HK-2 (cell line): ENCODE data around the gene CDK14.
A peak's percentile ranks its signal among the peaks of the same experiment; 100 is the strongest.

Experiments
- DNase-seq: peaks from one replicate; pipeline ENCODE4 v3.0.0-alpha.2; 2018; ENCODE audit not compliant: unreplicated experiment

The CDK14 gene

DNA sequence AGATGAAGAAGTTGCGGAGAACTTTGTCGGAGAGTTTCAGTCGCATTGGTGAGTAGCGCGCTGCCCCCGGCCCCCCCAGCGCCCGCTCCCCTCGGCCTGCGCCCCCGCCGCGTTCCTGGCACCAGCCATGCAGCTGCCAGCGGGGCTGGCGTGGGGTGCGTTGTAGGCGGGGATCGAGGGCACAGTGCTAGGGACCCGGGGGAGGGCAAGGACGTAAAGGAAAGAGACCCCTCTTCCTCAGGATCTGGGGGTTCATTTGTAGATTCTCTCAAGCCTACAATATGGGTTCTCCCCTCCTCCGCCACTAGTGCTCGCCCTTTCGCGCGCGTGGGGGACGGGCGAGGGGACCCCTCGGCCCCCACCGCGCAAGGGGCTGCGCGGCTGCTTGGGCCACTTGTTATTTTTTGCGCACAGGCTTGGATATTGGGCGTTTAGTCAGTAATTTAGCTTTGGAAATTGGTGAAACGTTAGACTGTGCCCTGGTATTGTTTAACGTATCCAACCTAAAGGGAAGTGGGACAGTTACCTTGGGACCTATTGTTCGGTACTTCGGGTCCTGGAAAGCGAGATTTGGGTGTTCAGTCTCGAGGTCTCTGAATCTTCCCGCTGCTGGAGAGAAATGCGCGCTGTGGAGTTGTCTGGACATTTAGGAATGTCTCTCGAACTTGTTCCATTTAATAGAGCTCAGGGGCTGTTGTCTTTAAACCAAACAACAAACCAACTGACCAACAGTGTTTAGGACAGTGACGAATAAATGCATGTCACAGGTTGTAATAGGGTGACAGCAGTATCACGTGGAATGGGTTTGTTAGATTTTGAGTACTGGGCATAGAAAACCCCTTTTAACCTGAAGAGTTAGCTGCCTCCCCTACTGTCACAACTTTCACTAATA, 796 bp downstream of the CDK14 start:
- peak; percentile 25 for DNase-seq

DNA sequence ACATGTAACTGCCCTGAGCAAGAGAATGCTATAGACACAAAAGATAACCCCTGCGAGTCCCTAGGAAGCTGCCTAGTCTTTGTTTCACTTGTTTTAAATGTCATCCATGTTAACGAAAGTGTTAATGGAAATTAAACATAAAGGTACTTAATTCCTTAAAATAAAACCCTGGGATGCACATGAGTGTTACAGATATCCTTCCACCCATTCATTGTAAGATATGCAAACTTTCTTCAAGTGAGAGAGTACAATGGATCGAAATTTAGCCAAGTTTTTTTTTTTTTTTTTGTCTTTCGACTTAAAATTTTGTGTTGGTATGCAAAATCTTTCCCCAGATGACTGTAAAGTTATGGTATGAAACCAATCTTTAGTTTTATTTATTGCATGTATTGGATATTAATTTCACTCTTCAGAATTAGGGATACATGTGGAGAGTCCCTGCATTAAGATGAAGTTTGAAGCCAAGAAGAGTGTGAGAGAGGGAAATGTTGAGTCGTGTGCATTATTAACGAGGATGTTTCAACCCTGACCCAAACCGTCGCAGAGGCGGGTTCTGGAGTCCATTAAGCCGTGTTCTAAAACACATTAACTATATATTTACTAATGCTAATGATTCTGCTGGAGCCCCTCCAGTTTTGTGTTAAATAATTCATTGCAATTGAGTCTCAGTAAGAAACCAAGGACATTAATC, 1.6 kb downstream of the CDK14 start:
- no peak for DNase-seq

DNA sequence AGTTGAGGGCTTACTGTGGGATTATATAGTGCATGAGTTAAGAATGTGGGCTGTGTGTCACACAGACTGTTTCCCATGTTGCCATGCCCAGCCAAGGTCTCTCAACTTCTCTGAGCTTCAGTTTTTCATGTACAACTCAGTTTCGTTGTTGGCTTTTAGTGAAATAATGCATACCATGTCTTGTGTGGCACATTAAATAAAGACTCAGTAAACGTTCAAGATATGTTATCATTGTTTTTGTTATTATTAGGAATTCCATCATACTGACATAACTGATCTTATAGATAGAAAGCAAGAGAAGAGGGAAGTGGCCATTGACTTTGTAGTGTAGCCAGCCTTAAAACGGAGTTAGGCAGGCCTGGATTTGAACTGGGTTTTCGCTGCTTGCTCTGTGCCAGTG, 2.9 kb downstream of the CDK14 start:
- no peak for DNase-seq

DNA sequence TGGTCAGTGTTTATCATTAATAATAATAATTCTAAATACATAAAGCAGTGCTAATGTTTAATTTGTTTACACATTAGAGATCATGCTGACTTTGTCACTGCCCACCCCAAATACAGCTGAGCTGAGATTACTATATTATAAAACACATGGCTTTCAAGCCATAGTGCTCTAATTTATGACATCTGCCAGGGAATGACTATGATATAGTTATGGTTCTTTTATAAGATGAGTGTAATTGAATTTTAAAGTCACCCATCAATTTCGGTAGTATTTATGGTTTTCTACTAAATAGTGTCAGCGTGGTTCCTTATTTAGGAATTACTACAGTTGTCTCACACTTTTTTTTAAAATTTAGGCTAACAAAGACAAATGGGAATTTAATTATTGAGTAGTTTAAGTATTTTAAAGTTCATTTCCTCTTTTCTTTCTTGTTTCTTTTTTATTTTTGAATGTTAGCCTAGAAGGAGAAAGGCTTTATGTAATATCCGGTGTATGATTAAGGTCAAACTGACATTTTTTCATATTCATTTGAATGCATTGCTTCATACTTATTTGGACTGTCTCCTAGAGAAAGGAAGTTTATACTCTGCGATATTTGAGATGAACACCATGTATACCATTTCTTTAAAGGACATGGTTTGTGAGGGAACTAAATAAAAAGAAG, 3.9 kb downstream of the CDK14 start:
- DNase-seq = no peak

DNA sequence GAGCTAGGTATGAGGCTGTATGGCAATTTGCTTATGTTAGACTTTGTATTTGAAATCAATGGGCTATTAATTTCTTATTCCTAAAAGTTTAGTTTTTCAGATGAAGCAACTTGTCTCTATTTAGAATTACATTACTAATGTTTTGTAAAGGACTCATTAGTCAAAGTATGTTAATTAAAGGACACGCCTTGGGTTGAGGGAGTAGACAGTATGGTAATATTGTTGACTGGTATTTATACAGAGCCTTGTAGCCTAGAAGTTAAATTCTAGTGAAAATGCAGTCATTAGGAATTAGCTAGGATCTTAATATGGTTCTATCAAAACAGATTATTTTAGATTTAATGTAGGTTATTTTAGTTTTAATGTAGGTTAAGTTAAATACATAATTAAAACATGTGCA, 6.2 kb downstream of the CDK14 start:
- no peak for DNase-seq

DNA sequence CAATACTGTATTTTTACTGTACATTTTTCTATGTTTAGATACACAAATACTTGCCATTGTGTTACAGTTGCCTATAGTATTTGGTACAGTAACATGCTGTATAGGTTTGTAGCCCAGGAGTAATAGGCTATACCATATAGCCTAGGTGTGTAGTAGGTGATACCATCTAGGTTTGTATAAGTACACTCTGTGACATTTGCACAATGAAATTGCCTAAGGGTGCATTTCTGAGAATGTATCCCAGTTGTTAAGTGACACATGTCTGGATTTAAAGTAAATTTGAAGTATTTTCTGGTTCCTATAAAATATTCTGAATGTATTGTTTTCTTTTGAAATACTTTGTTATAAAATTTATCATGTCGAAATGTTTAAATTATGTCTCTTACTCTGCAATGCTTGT, 7.2 kb downstream of the CDK14 start:
- DNase-seq = no peak

DNA sequence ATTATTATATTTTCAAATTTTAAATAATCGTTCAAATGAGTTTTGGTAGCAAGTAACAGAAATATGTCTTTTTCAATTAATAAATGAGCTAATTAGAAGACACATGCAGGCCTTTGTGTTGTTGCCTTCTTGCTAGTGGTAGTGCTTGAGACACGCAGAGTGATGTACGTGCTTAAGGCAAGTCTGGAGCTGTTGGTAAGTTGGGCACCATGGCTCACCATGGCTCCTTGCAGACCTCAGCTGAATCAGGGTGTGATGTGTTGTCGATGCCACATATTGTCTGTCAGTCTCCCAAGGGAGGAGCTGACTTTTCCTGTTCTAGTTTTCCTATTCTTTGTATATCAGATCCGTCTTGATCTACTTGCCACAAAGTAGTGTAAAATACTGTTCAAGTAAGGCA, 8.3 kb downstream of the CDK14 start:
- no peak for DNase-seq

DNA sequence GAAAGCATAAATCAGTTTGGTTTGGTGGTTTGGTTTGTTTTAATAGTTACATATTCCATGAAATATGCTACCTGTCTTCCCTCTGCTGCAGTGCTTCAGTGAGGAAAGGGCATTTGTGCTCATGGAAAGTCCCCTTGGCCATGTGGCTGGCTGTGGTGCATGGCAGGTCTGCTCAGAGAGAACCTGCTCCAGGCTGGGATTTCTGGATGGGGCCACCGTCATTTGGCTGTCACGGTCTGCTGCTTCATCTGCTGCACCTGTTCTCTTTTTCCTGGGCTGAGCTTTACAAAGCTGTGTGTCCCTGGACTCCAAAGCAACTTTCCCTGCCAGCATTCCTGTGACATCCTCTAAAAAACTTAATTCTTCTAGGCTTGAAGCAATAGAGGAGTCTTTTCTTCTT, 8.9 kb downstream of the CDK14 start:
- no peak for DNase-seq

DNA sequence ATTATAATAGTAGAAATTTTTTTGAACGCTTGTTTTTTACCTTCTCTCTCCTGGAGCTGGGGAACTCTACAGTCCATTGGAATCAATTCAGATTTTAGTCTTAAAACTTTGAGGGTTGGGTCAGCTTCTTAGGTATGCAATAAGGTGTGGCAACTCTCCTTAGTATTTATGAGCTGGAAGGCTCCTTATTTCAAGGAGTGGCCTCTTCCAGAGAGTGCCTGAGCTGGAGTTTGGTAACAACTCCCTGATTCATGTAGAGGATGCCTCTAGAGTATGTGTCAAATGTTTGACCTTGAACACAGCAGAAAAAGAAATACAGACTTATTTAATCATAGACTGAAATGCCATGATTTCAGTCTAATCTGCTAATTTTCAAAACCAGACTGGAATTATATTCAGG, 11.1 kb downstream of the CDK14 start:
- no peak for DNase-seq

DNA sequence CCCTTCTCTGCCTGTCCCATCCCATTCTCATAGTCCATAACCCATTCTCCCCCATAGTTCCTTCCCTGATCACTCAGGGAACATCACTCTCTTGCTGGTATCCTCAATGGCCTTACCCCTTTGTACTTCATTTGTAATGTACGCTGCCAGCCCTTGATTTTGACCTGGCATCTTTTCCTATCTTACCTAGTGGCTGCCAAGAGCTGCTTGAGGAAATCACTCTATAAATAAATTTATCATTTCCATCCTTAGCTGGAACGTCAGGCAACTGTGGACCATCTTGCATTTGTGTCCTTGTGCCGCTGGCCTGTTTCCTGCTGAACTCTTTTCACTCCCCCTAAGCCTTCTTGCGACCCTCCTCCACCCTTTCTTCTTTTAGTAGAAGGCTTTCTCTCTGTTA, 14.0 kb downstream of the CDK14 start:
- DNase-seq = no peak

DNA sequence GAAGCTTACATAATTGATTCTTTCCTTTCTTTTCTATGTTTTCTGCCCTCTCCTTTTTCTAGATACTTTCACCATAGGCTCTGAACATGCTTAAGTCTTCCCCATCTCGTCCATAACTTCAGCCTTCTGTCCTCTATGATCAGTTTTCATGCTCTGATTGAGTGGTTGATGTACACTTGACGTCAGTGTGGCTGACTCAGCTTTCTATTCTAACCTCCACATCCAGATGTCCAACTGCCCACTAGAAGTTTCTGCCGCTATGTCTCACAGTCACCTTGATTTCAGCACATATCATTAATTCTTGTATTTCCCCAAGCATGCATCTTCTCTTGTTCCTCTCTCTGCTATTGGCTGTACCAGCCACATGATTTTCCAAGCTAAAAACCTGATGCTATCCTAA, 15.0 kb downstream of the CDK14 start:
- DNase-seq = no peak

DNA sequence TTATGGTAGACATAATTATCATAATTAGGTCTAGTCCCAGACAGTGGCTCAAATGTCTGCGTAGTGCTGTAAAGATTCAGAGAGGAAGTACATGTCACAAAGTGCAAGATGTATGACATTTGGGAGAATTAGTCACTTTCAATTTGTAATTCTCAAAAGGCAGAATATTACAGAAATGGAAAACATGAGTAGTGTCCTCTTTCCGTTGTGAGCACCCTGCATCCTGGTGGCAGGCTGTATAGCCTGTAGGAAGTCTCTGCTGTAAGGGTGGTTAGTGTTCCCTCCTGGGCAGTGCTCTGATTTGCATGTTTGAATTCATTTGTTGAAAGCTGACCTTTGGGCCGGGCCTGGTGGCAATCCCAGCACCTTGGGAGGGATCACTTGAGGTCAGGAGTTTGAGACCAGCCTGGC, 17.0 kb downstream of the CDK14 start:
- DNase-seq = no peak

DNA sequence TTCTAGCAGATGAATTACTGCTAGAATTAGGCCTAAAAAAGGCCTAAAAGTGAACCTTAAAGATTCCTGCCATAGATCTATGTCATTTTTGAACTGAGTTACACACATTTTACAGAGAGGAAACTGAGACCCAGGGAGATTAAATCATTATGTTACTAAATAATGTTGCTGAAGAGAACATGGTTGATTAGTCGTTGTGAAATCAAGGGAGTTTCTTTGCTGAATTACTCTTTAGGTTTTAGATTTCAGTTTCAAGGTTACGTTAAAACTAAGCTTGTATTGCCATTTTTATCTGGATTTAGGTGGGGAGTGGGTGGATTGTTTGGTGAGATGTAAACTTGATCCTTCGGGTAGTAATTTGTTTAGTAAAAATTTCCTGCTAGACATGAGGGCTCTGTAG, 21.3 kb downstream of the CDK14 start:
- DNase-seq = no peak

DNA sequence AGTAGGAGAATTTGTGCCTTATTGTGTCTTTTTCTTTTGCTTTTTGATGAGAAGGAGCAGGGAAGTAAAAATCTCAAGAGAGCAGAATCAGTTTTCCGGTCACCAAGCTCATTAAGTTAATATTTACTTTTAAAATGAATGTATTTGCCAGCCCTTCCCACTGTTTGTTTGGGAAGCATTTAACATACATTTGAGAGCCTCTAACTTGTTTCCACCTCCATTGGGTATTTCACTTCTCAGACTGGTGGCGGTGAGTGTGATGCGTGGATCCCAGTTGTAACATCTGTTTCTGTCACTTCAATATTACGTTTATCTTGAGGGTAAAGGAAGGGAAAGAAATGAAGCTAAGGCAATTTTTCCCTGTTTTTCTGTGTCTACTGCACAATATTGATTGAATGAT, 22.8 kb downstream of the CDK14 start:
- DNase-seq = no peak

DNA sequence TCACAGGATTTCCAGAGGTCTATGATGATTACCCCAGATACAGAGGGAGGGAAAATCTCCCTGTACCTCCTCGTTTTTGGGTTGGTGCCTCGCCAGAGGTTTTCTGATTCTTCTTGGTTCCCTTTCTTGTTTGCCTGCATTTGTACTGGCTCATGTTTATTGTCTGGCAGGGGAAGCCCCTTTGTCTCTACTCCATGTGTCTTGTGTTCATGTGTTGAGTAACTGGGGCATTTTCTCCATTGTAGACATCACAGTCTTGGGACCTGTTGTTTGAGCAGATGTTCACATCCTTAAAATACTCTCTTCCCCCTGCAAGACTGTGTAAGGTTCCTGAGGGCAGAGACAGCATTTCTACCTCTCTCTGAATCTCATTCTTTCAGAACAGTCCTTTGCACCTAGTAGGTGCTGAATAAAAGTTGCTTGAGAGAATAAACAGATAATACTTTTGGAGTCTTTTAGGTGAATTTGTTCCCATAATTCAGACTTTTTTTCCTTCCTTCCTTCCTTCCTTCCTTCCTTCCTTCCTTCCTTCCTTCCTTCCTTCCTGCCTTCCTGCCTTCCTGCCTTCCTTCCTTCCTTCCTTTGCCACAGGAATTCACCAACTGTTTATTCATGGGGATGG, 25.1 kb downstream of the CDK14 start:
- DNase-seq = no peak

DNA sequence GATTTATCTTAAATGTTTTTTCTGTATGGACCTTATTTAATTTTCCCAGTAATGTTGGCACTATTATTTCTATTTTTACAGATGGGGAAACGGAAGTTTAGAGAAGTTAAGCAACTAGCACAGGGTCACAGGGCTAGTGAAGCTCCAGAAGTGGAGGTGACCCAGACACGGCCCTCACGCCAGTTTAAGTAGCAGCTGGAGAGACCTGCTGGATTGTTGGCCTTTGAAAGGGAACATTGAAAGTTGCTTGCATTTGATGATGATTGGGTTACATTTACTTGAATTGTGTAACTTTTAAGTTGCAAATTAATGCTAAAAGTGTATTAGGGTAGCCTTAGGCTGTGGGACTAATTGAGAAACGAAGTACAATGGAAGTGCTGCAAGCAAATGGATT, 25.6 kb downstream of the CDK14 start:
- no peak for DNase-seq

DNA sequence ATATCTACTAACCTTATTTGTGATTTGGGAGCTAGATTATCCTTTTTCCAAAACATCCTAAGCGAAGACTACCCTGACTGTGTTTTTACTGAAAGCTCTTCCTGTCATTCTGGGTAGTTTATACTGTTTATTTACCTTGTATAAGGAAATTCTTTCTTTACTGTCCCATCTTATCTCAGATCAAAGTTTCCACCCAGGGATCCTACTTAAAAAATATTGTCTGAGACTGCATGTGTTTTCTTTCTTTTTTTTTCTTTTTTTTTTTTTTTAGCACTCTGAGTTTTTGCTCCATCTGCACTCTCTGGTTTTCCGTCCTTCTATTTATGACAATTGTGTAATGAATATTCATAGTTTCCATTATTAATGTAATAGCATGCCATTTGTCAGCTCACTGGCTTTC, 26.5 kb downstream of the CDK14 start:
- no peak for DNase-seq

DNA sequence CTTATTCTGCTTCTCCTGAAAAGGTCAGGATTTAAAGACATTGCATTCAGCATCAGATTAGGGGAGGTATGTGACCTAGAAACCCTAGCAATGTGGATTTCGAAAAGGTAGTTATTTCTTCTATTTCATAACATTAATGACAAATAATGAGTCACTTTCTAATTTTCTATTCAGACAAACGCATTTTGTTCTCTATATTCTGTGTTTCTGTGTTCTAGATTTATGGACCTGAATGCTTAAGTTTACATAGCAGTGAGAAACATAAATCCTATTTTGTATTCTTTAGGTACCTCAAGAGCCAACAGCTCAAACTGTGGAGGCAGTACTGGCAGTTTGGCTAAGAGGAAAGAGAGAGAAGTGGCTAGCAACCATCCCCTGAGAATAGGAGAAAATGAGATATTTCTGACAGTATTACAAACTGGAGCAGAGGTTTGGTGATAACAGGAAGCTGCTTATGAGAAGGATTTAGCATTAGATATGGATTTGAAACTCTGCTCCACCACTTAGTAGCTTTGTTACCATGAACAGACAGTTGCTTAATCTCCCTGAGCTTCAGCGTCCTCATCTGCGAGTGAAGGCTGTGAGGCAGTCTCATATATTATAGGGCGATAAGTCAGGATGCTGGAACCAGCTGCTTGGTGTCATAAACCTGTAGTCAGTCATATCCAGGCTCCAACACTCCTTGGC, 28.2 kb downstream of the CDK14 start:
- no peak for DNase-seq

DNA sequence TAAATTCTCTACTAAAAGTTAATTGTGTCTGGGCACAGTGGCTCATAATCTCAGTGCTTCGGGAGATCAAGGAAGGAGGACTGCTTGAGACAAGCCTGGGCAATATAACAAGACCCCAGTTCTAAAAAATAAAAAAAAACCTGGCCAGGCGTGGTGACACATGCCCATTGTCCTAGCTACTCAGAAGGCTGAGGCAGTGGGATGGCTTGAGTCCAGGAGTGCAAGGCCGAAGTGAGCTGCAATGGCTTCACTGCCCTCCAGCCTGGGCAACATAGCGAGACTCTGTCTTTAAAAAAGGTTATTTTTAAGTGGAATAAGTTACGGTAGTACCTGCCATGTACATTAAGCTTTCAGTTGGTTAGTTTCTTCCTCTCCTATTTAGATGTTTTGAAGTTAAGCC, 28.9 kb downstream of the CDK14 start:
- DNase-seq = no peak

DNA sequence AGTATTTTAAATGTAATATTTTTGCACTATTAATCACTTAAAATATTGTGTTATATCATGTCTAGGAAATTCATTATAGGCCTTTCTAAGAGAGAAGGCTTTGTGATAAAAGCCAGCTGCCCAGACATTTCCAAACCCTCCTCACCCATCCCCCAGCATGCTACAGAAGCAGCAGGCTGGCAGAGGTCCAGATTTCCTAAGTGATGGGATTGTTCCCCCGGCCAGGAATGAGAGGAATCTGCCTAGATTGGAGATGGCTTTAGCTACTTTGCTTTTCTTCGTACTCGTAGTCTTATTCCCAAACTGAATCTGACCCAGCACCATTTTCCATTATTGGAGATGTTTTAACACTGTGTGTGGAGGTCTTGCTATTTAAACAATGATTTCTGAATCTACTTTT, 29.4 kb downstream of the CDK14 start:
- DNase-seq = no peak

DNA sequence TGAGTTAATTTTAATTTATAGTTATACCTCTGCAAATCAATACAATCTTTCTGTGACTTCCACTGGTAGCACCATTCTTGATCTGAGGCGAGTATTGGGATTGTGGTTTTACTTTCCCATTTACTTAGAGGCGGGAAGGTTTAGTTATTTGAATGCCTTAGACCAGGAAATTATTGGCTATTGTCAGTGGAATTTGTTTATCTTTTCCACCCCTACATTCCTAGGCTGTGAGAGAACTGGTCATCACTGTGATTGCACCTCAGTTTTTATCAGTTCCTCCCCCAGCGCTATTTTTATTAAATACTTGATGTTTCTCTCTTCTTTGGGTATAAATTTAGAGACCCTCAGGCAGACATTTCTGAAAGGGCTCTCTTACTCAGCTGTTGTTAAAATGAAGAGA, 29.9 kb downstream of the CDK14 start:
- no peak for DNase-seq
